Right hindlimb (tissue), 1 donor: ENCODE data around the gene KRTAP4-6.
"Not testable (repeated sequence)": the region's sequence is repeated elsewhere in the genome, so short reads cannot be mapped to it uniquely, and the experiment has no call there.

Experiments used
- DNase-seq: peaks from one replicate; pipeline ENCODE4 v3.0.0-alpha.2; 2018

KRTAP4-6 gene

GRCh38 chr17:41104386-41105038, 35.8 kb downstream of the KRTAP4-6 start:
- not testable (repeated sequence) for DNase-seq

GRCh38 chr17:41103896-41104295, 36.4 kb downstream of the KRTAP4-6 start:
- no peak for DNase-seq

GRCh38 chr17:41101586-41102259, 38.6 kb downstream of the KRTAP4-6 start, which contains the start of gene KRTAP4-16:
TSS of gene KRTAP4-16 (minus strand) at chr17:41102209. CDS start at chr17:41102209, 0 bp downstream.
- DNase-seq = no peak

GRCh38 chr17:41099682-41100480, 40.5 kb downstream of the KRTAP4-6 start:
- not testable (repeated sequence) for DNase-seq

- DNase-seq = no peak
These were observed 41.9 kb downstream of the KRTAP4-6 start for GRCh38 chr17:41098481-41098880.

GRCh38 chr17:41098042-41098441, 42.3 kb downstream of the KRTAP4-6 start, which contains the start of gene KRTAP4-8:
TSS of gene KRTAP4-8 (minus strand) at chr17:41098142. CDS start at chr17:41098084, 58 bp downstream.
- no peak for DNase-seq

GRCh38 chr17:41096055-41096454, 44.3 kb downstream of the KRTAP4-6 start:
- no peak for DNase-seq
